Measurements from ENCODE around the gene CAPN15. TPM values are rescaled to one million over a fixed set of nuclear protein-coding genes. Genes with fewer than 3 reads are reported as not detected.

The CAPN15 gene
- total and polyA plus RNA-seq, 2 of the 4 experiments (the other 2 are of a cell fraction) = 9.3 to 24.3 TPM

- Histone ChIP-seq H4K8ac (ENCODE audit: low read depth in 2 of 2, low read length in 2 of 2) (no peak overlapping the region), H3K79me1 (ENCODE audit: low read depth in 1 of 2, low read length in 2 of 2) (peaks cover 1 to 61% of the 10 kb centered on the region in 2 experiments; a peak in 2 of 4 replicates), H3K56ac (ENCODE audit: extremely low read depth, insufficient read depth, low read length) (no peak overlapping the region), H3K27me3 (ENCODE audit: control insufficient read depth, insufficient read depth, low read length) (no peaks in the 10 kb centered on the region), H2AK5ac (ENCODE audit: low read depth, low read length) (no peak overlapping the region), H2BK20ac (ENCODE audit: low read depth, low read length) (no peak overlapping the region), H3K4me3 (ENCODE audit: insufficient read depth, low read depth, low read length) (no peak overlapping the region), H3K14ac (replicated peaks; ENCODE audit: low read depth, low read length) (no peak overlapping the region), H3K27ac (ENCODE audit: insufficient read depth, low read length) (no peak overlapping the region), H3K36me3 (ENCODE audit: control insufficient read depth, insufficient read depth, low read length) (peaks cover 5% of the 10 kb centered on the region; the same call in 1 of the 2 replicates), H2BK120ac (ENCODE audit: low read depth, low read length) (no peak overlapping the region), H3K9me3 (ENCODE audit: control insufficient read depth, insufficient read depth, low read length) (no peaks in the 10 kb centered on the region), H3K9ac (ENCODE audit: low read depth, low read length) (no peak overlapping the region), H2BK15ac (ENCODE audit: low read depth, low read length) (no peak overlapping the region), H4K5ac (ENCODE audit: low read depth, low read length) (no peak overlapping the region), H4K20me1 (ENCODE audit: insufficient read depth, low read length) (peaks cover 77% of the 10 kb centered on the region), H3K9me1 (ENCODE audit: insufficient read depth, low read length) (peaks cover 8% of the 10 kb centered on the region; the same call in 1 of the 2 replicates), H2AK9ac (replicated peaks; ENCODE audit: low read depth, low read length, poor library complexity) (no peak overlapping the region), H3K4ac (ENCODE audit: low read depth, low read length) (no peak overlapping the region), H3K4me1 (ENCODE audit: control insufficient read depth, insufficient read depth, low read length) (peaks cover 14% of the 10 kb centered on the region), H2AFZ (replicated peaks; ENCODE audit: low read length, poor library complexity) (no peak overlapping the region), H3K18ac (ENCODE audit: low read depth, low read length) (no peak overlapping the region), H3K23ac (ENCODE audit: low read depth, low read length) (no peak overlapping the region), H4K91ac (ENCODE audit: insufficient read depth, low read depth, low read length) (no peak overlapping the region), H2BK5ac (ENCODE audit: low read depth, low read length, poor library complexity, severe bottlenecking) (no peak overlapping the region), H3K4me2 (ENCODE audit: low read depth, low read length) (no peak overlapping the region)
- dilution Hi-C loops (cut with HindIII; ENCODE audit: low sequenced_read_pairs, unreplicated experiment) = no loop called here
- POLR2A ChIA-PET (ENCODE audit: unreplicated experiment) = no interaction called here
- DNase-seq = no peak
- 100% methylated on average over 6 of the region's 16 CpGs; no CpG with 5 or more reads in 1 of the 2 experiments for WGBS, 2 experiments (ENCODE audit: extremely low coverage in 2 of 2, insufficient read length in 1 of 2)
- BruUV-seq (replicated peaks) = no TSS peak
- ATAC-seq (ENCODE audit: low read depth) = no peak
- CTCF ChIA-PET = no interaction called here
- in situ Hi-C loops (cut with MboI; ENCODE audit: low sequenced_read_pairs) = no loop called here
- TF ChIP-seq MAFK (IDR thresholded peaks at IDR 0.05; ENCODE audit: low read depth, low read length) = no peak
- no peak for TF ChIP-seq CTCF (conservative IDR thresholded peaks at IDR 0.05; ENCODE audit: low read depth, low read length)
- TF ChIP-seq POLR2A (IDR thresholded peaks at IDR 0.05; ENCODE audit: low read depth, low read length) = no peak
- TF ChIP-seq MAZ (IDR thresholded peaks at IDR 0.05; ENCODE audit: borderline replicate concordance, low read depth, low read length) = no peak
- no peak for TF ChIP-seq RFX5 (IDR thresholded peaks at IDR 0.05; ENCODE audit: low read depth, low read length)
- no peak for TF ChIP-seq CEBPB (IDR thresholded peaks at IDR 0.05; ENCODE audit: low read depth, low read length)
- no peak for TF ChIP-seq RAD21 (IDR thresholded peaks at IDR 0.05; ENCODE audit: low read length)
- no peak for TF ChIP-seq CHD1 (IDR thresholded peaks at IDR 0.05; ENCODE audit: low read depth, low read length)
- TF ChIP-seq SMC3 (IDR thresholded peaks at IDR 0.05; ENCODE audit: low read depth, low read length) = no peak
- TF ChIP-seq USF2 (IDR thresholded peaks at IDR 0.05; ENCODE audit: low read depth, low read length) = no peak
- TF ChIP-seq BHLHE40 (IDR thresholded peaks at IDR 0.05; ENCODE audit: low read depth, low read length) = no peak
- no peak for TF ChIP-seq ELK1 (IDR thresholded peaks at IDR 0.05; ENCODE audit: borderline replicate concordance, low read depth, low read length)
- TF ChIP-seq RCOR1 (IDR thresholded peaks at IDR 0.05; ENCODE audit: insufficient replicate concordance, low read length) = no peak
- TF ChIP-seq FOS (IDR thresholded peaks at IDR 0.05; ENCODE audit: low read depth, low read length) = no peak
- no peak for TF ChIP-seq MXI1 (IDR thresholded peaks at IDR 0.05; ENCODE audit: borderline replicate concordance, low read depth, low read length)
- TF ChIP-seq NFE2L2 (IDR thresholded peaks at IDR 0.05; ENCODE audit: low read depth, low read length) = no peak
- intact Hi-C loops (cut with micrococcal nuclease) = no loop called here
Measured at GRCh38 chr16:531494-532125, 4.1 kb downstream of the CAPN15 start.

Measured in IMR-90 (cell line).